ENCODE data around the gene KCNH5.

The KCNH5 gene

DNA sequence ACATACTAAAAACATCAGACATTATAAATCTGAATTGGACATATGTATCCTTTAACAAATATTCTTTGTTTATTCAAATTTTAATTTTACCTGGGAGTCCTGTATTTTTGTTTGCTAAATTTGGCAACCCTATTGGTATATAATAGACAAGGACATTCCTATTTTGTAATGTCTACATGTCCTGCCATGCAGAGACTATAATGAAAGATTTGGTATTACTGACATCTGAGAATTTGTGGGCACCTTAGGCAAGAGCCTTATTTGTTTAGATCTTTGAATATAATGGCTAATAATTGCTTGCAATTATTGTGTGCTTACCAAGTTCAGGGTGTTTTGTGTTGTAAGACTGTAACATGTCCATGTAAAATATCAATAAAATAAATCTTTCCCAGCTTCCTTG is 334.4 kb downstream of the KCNH5 start:
- Histone ChIP-seq H3K9me2 (ENCODE audit: low read depth, low read length) (no peaks in the 10 kb centered on the region), H3K27ac (ENCODE audit: low read depth, low read length, poor library complexity, severe bottlenecking) (no peak overlapping the region), H3F3A (ENCODE audit: insufficient read depth, low read length) (no peaks in the 10 kb centered on the region), H4K20me1 (ENCODE audit: insufficient read depth, low read length) (no peaks in the 10 kb centered on the region), H3K9me3 (ENCODE audit: low read length) (no peaks in the 10 kb centered on the region), H3K36me3 (ENCODE audit: insufficient read depth, low read length) (no peaks in the 10 kb centered on the region), H3K79me2 (ENCODE audit: insufficient read depth, low read length) (no peaks in the 10 kb centered on the region), H3K9ac (ENCODE audit: low read length) (no peak overlapping the region), H2AFZ (ENCODE audit: low read length) (no peak overlapping the region), H3K4me2 (ENCODE audit: low read length) (no peak overlapping the region), H3K4me1 (ENCODE audit: insufficient read depth, low read length, severe bottlenecking) (no peaks in the 10 kb centered on the region), H3K4me3 (ENCODE audit: low read depth, low read length, poor library complexity, severe bottlenecking) (no peak overlapping the region), H3K27me3 (ENCODE audit: insufficient read depth, low read length) (no peaks in the 10 kb centered on the region)
- TF ChIP-seq, protein P1, sequence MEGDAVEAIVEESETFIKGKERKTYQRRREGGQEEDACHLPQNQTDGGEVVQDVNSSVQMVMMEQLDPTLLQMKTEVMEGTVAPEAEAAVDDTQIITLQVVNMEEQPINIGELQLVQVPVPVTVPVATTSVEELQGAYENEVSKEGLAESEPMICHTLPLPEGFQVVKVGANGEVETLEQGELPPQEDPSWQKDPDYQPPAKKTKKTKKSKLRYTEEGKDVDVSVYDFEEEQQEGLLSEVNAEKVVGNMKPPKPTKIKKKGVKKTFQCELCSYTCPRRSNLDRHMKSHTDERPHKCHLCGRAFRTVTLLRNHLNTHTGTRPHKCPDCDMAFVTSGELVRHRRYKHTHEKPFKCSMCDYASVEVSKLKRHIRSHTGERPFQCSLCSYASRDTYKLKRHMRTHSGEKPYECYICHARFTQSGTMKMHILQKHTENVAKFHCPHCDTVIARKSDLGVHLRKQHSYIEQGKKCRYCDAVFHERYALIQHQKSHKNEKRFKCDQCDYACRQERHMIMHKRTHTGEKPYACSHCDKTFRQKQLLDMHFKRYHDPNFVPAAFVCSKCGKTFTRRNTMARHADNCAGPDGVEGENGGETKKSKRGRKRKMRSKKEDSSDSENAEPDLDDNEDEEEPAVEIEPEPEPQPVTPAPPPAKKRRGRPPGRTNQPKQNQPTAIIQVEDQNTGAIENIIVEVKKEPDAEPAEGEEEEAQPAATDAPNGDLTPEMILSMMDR (IDR thresholded peaks at IDR 0.05; ENCODE audit: low read length), result no peak
- TF ChIP-seq EZH2 (IDR thresholded peaks at IDR 0.05; ENCODE audit: borderline replicate concordance, low read length), result no peak

DNA sequence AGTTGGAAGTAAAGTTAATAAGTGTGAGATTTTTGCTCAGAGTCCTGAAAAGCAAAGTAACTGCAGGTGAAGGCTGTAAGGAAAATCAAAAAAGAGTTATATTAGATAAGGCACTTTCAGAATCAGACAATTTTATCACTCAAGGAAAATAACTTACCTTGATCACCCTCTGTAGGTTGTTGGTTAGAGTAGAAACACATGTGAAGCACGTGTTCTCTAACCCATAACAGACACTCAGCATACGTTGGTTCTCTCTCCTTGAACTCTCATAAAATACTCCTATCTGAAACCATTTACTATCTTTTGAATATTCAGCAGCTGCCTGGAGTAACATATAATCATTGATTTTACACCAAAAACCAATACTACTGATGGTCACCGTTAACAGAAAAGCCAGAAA is 335.5 kb downstream of the KCNH5 start:
- Histone ChIP-seq H3K9ac (ENCODE audit: low read length) (no peak overlapping the region), H3F3A (ENCODE audit: insufficient read depth, low read length) (no peaks in the 10 kb centered on the region), H3K27me3 (ENCODE audit: insufficient read depth, low read length) (no peaks in the 10 kb centered on the region), H3K79me2 (ENCODE audit: insufficient read depth, low read length) (no peaks in the 10 kb centered on the region), H3K9me3 (ENCODE audit: low read length) (no peaks in the 10 kb centered on the region), H3K4me2 (ENCODE audit: low read length) (no peak overlapping the region), H3K36me3 (ENCODE audit: insufficient read depth, low read length) (no peaks in the 10 kb centered on the region), H3K9me2 (ENCODE audit: low read depth, low read length) (no peaks in the 10 kb centered on the region), H4K20me1 (ENCODE audit: insufficient read depth, low read length) (no peaks in the 10 kb centered on the region), H3K27ac (ENCODE audit: low read depth, low read length, poor library complexity, severe bottlenecking) (no peak overlapping the region), H3K4me1 (ENCODE audit: insufficient read depth, low read length, severe bottlenecking) (no peaks in the 10 kb centered on the region), H2AFZ (ENCODE audit: low read length) (no peak overlapping the region), H3K4me3 (ENCODE audit: low read depth, low read length, poor library complexity, severe bottlenecking) (no peak overlapping the region)
- TF ChIP-seq, protein P1 (IDR thresholded peaks at IDR 0.05; ENCODE audit: low read length), result no peak
- no peak for TF ChIP-seq EZH2 (IDR thresholded peaks at IDR 0.05; ENCODE audit: borderline replicate concordance, low read length)

DNA sequence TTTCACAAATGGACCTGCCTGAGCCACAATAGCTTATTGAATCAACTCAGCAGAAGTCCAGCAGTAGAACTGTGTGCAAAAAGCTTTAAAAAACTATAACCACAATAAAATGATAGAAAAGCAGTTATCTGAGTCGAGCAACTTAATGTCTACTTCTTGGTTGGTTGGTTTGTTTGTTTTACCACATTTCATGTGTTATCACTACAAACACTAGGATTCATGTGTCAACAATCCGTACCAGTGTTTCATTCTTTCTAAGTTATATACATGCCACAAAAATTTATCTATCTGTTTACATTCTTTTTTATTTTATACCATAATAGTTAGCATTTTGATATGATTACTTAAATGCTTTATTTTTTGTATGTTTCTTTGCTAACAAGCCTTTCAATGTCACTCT is 339.0 kb downstream of the KCNH5 start:
- Histone ChIP-seq H3K79me2 (ENCODE audit: insufficient read depth, low read length) (no peaks in the 10 kb centered on the region), H2AFZ (ENCODE audit: low read length) (no peak overlapping the region), H3F3A (ENCODE audit: insufficient read depth, low read length) (no peaks in the 10 kb centered on the region), H3K9me2 (ENCODE audit: low read depth, low read length) (no peaks in the 10 kb centered on the region), H3K36me3 (ENCODE audit: insufficient read depth, low read length) (no peaks in the 10 kb centered on the region), H3K4me3 (ENCODE audit: low read depth, low read length, poor library complexity, severe bottlenecking) (no peak overlapping the region), H4K20me1 (ENCODE audit: insufficient read depth, low read length) (no peaks in the 10 kb centered on the region), H3K27me3 (ENCODE audit: insufficient read depth, low read length) (no peaks in the 10 kb centered on the region), H3K9ac (ENCODE audit: low read length) (no peak overlapping the region), H3K4me1 (ENCODE audit: insufficient read depth, low read length, severe bottlenecking) (no peaks in the 10 kb centered on the region), H3K4me2 (ENCODE audit: low read length) (no peak overlapping the region), H3K9me3 (ENCODE audit: low read length) (no peaks in the 10 kb centered on the region), H3K27ac (ENCODE audit: low read depth, low read length, poor library complexity, severe bottlenecking) (no peak overlapping the region)
- TF ChIP-seq EZH2 (IDR thresholded peaks at IDR 0.05; ENCODE audit: borderline replicate concordance, low read length), result no peak
- TF ChIP-seq, protein P1 (IDR thresholded peaks at IDR 0.05; ENCODE audit: low read length), result no peak
